GM18907 (cell line): ENCODE measurements around the gene UHRF1.
A peak's percentile ranks its signal among the peaks of the same experiment; 100 is the strongest.
"Not testable (repeated sequence)": the region's sequence is repeated elsewhere in the genome, so short reads cannot be mapped to it uniquely, and the experiment has no call there.

Experiments used
- ATAC-seq: cut with Tn5 transposase; IDR thresholded peaks from one replicate; pipeline ENCODE4 v1.9.1; 2021; ENCODE audit warnings: mild to moderate bottlenecking, moderate library complexity; ENCODE audit not compliant: unreplicated experiment

Gene UHRF1

DNA sequence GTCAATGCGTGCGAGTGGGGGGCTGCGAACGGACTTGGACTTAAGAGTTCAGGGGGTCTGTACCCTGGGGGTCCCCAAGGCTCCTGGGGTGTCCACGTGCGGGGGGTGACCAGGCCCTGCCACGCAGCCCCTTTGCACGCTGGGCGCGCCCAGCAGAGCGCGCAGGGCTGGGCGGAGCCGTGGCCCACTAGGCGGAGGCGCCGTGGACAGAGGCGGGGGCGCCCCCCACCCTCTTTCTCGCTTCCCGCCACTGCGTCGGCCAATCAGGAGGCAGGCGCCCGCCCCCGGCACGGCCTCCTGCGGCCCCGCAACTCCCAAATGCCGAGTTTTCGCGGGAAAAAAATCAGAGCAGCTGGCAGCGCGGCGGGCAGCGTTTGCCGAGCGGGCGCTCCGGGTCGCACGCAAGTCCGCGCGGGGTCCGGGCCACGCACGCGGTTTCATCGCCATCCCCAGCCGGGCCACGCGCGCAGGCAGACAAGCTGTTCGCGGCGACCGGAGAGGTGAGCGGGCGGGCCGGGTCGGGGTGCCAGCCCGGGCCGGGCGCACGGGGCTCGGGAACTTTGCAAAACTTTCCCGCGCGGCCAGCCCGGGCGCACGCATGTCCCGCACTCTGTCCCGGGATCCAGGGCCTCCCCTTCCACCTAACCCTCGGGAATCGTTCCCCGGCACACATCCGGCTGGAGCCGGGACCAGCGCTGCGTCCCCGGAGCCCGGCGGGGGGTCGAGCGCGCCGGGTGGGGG lies at the start of gene UHRF1:
Gene UHRF1, plus strand, starts transcription at position 346 of the 741 bp plus-strand sequence. CDS start 1,385 bp downstream, outside the sequence.
- peak; percentile 8 for ATAC-seq

DNA sequence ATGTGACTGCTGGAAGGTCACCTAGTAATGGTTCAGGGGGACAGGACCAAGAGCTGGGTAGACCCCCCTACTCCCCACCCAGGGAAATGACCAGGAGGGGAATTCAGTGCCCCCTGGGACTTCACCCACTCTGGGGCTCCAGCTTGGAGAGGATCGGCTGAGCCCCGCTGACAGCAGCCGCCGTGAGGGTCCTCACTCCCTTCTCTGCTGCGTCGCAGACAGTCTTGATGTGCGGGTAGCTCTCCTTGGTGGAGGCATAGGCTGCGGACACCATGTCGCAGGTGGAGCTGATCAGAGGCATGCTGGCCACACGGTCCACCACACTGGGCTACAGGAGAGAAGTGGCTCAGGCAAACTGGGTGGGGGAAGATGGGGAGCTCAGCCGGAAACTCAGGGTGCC lies 49.6 kb upstream of the UHRF1 start:
- ATAC-seq: no peak

DNA sequence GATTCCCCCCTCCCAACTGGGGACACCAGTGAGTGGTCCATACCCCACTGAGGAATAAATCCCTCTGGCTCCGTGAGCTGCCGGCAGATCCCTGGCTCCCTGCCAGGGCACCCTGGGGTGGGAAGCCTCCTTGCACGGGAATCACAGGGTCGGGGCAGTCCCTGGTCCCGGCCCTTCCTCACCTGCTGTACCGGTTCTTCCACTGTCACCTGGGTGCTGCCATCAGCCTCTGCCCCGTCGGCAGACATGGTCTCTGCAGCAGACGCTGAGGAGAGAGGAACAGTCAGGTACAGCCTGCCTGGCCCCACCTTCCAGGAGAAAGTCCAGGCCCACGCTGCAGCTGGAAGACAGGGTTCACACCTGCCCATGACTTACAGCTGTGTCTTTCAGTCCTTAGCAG lies 48.2 kb upstream of the UHRF1 start:
- ATAC-seq: no peak

DNA sequence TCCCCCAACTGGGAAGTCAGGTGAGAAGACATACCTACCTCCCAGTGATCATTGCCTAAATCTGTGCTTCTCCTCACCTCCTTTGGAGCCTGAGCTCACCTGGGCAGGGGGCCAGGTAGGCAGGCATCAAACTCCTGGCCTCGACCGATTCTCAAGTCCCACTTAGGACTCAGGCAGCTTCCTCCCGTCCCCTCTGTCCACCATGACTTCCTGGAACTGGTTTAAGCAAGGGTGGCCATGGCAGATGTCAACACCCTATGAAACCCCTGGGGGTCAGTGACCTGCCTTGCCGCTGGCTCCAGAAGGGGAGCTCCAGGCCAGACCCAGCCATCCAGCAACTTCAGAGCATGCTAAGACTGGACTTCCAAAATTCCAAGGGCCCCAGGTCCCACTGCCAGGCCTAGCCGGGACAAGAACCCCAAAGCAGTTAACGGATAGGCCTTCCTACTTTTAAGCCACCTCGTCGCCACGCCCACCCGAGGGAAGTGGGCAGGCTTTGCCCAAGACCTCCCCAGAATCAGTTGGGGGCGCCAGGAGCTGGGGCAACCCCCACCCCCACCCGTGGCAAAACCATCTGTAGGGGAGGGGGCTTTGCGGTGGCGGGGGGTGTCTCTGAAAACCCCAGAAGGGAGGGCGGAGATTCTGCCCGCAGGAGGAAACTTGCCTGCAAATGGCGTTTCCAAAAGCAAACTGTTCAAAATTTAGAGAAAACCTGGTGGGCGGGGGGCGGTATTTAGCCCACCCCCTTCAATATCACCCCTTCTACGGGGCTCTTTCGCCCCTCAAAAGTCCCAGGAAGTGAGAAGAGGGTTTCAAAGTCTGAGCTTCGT lies 42.5 kb upstream of the UHRF1 start:
- no peak for ATAC-seq

DNA sequence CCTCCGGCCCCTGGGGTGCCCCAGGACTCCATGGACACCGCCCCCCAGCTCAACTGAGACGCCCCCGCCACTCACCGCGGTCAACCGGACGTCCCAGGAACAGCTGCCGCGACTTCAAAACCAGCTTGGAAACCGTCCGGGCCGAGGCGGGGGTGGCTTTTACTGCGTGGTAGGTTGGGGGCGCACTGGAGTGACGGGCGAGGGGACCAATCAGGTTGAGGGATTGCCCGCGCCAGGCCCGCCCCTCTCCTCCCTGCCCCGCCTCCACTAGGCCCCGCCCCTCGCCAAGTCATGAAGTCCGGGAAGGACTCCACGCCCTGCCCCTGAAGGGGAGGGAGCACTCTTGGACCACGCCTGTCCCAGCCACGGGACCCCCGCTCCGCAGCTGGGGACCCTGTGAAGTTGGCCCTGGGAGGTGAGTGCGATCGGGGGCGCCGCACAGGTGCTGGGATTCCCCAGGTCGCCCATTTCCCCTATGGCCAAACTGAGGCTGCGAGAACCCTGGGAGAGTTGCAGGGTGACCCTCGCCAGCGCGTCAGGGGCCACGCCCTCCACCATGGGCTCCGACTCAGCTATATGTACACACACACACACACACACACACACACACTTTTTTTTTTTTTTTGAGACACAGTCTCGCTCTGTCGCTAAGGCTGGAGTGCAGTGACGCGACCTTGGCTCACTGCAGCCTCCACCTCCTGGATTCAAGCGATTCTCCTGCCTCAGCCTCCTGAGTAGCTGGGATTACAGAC lies 41.6 kb upstream of the UHRF1 start, which contains the start of gene PLIN3:
Gene PLIN3, minus strand, starts transcription at position 134 of the 752 bp plus-strand sequence. CDS start 6,273 bp downstream, outside the sequence.
- ATAC-seq: peak; percentile 61

DNA sequence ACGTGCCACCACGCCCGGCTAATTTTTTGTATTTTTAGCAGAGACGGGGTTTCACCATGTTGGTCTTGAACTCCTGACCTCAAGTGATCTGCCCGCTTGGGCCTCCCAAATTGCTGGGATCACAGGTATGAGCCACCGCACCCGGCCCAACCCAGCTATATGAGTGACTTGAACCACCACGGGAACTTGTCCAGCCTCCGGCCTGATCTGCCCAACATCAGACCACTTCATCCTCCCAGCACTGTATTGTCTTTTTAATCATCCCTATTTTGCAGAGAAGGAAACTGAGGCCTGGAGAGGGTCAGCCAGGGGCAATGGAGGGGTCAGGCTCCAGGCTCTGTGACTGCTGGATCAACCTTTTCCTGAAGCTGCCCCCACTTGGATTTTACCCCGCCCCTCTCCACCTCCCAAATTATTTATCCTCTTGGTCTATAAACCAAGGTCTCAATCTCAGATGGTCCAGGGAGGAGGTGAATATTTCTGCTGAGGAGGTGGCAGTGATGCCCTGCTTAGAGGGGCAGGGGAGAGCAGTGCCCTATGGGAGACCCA lies 40.9 kb upstream of the UHRF1 start:
- ATAC-seq: no peak

DNA sequence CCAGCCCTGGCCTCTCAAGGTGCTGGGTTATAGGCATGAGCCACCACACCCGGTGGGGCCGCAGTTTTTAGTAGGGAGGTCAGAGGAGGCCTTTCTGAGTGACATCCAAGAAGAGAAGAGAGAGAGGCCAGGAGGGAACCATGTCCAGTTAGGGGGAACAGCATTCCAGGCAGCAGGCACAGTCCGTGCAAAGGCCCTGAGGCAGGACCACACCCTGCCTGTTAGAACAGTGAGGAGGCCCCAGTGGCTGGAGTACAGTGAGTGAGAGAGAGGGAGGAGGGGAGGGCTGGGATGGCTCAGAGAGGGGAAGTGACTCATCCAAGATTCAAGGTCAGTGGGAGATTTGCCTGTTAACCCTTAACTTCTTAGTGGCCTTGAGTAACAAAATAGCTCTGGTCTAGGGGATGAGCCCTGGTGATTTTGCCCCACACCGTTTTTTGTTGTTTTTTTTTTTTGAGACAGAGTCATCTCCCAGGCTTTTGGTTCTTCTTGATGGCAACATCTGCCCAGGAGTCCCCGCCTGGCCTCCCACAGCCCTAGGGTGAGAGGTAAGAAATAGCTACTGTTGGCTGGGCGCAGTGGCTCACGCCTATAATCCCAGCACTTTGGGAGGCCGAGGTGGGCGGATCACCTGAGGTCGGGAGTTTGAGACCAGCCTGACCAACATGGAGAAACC lies 39.1 kb upstream of the UHRF1 start:
- no peak for ATAC-seq

DNA sequence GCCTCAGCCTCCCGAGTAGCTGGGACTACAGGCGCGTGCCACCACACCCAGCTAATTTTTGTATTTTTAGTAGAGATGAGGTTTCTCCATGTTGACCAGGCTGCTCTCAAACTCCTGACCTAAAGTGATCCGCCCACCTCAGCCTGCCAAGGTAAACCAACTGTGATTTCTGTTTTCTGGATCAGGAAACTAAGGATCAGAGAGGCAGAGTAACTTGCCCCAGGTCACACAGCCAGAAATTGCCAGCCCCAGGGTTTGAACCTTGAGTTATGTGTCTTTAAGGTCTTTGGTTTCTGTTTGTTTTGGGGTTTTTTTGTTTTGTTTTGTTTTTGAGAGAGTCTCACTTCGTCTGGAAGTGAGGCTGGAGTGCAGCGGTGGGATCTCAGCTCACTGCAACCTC lies 37.6 kb upstream of the UHRF1 start:
- no peak for ATAC-seq

DNA sequence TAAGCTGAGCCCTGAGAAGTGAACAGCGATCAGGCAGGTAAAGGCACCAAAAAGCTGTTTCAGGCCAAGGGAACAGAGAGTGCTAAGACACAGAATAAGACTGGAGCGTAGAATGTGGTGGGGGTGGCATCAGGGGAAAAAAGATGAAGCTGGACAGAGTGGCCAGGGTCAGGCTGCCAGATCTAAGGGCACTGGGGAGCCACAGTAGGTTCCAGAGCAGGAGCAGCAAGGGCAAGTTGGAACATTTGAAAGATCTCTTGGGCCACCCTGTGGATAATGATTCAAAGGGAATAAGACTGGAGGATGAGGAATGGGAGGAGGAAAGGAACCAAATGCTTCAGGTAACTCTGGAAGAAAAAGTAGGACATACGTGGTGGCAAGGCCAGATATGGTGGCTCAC lies 35.4 kb upstream of the UHRF1 start:
- ATAC-seq: no peak

DNA sequence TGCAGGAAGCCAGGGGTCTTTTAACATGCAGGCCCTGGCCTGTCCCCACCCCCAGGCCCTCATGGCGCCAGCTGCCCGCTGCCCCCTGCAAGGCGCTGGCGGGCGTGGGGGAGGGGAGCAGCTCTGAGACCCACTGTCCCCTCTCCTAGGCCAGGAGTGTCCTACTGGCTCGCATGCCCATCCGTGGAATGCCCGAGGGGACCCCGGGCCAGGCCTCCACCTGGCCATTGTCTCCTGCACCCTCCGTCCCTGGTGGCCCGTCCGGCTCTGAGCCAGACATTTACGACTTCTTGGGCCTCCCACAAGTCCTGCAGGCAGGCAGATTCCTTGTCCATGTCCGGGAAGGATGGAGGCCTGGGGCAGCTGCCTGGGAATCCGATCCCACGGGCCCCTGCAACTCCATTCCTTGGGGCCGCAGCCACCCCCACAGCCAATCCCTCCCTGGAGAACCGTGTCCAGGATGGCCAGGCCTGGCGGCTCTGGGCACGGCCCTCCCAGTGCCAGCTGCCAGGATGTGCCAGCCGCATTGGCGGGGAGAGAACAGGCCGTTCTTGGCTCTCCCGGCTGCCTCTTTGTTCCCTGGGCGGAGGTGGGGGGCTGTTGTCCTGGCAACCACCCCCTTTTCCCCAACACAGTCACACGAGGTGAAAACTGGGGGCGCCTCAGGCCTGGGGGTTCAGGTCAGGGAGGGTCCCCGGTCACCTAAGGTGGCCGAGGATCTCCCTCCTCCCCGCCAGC lies 31.4 kb upstream of the UHRF1 start:
- no peak for ATAC-seq

DNA sequence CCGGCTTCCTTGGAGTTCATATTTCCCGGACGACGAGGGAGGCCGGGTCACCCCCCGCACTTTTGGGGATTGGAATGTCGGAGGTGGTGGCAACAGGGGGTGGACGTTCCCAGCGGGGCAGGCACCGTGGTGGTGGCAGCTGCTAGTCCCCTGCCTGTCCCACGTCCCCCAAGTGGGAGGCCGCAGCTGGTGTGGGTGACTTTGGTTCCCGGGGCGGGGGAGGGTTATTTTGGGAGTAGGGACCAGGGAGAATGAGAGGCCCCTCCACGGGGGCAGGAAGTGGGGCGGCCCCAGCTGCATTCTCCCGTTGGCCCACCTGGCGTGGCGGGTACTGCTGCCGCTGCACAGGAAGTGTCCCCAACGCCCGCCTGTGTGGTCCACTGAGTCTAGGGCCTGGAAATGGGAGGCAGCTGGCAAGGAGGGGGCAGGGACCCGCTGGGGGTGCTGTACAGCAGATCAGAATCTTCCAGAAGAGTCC lies 30.8 kb upstream of the UHRF1 start:
- no peak for ATAC-seq

DNA sequence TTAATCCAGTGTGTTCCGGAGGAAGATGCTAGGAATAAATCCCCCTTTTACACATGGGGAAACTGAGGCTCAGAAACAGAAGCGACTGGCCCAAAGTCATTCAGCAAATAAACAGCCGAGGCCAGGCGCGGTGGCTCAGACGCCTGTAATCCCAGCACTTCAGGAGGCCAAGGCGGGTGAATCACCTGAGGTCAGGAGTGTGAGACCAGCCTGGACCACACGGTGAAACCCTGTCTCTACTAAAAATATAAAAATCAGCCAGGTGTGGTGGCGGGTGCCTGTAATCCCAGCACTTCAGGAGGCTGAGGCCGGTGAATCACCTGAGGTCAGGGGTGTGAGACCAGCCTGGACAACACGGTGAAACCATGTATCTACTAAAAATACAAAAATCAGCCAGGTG lies 30.3 kb upstream of the UHRF1 start:
- no peak for ATAC-seq

DNA sequence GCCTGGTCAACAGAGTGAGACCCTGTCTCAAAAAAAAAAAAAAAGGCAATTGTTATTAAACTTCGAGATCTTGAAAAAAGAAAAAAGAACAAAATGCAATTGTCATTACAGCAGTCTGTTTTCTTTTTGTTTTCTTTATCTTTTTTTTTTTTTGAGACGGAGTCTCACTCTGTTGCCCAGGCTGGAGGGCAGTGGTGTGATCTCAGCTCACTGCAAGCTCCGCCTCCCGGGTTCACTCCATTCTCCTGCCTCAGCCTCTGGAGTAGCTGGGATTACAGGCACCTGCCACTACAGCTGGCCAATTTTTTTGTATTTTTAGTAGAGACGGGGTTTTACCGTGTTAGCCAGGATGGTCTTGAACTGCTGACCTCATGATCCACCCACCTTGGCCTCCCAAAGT lies 26.4 kb upstream of the UHRF1 start:
- ATAC-seq: not testable (repeated sequence)

DNA sequence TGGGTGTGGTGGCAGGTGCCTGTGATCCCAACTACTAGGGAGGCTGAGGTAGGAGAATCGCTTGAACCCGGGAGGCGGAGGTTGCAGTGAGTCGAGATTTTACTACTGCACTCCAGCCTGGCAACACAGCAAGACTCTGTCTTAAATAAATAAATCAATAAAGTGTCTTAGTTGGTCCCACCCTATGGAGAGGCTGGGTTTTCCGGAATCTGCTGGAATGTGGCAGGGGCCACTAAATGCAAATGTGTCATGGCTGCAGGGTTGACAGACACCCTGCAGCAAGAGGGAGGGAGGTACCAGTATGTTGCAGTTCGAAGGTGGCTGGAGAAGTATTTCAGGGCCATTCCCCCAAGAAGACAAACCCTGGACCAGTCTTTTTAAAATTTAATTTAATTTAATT lies 24.3 kb upstream of the UHRF1 start:
- not testable (repeated sequence) for ATAC-seq

DNA sequence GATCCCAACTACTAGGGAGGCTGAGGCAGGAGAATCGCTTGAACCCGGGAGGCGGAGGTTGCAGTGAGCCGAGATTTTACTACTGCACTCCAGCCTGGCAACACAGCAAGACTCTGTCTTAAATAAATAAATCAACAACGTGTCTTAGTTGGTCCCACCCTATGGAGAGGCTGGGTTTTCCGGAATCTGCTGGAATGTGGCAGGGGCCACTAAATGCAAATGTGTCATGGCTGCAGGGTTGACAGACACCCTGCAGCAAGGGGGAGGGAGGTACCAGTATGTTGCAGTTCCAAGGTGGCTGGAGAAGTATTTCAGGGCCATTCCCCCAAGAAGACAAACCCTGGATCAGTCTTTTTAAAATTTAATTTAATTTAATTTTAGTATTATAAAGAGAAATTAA lies 21.5 kb upstream of the UHRF1 start:
- ATAC-seq: not testable (repeated sequence)

DNA sequence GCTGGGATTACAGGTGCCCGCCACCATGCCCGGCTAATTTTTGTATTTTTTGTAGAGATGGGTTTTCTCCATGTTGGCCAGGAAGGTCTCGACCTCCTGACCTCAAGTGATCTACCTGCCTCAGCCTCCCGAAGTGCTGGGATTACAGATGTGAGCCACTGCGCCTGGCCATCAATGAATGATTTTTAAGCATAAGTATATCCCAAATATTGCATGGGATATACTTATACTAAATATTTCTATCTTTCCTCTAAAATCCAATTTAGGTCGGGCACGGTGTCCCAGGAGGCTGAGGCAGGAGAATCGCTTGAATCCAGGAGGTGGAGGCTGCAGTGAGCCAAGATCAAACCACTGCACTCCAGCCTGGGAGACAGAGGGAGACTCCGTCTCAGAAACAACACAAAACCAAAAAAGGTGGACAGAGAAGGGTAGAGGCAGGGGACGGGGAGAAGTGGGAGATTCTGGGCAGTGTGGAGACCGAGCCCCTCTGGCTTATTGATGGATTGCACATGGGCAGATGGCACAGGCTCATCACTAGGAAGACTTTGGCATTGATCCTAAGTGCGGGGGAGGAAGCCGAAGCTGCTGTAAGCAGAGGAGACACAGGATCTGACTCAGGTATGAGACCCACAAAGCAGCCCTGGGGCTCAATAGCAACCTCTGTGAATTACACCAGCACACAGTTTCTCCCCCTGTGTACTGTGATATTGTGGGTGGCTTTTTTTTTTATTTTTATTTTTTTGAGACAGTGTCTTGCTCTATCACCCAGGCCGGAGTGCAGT lies 20.1 kb upstream of the UHRF1 start:
- no peak for ATAC-seq

DNA sequence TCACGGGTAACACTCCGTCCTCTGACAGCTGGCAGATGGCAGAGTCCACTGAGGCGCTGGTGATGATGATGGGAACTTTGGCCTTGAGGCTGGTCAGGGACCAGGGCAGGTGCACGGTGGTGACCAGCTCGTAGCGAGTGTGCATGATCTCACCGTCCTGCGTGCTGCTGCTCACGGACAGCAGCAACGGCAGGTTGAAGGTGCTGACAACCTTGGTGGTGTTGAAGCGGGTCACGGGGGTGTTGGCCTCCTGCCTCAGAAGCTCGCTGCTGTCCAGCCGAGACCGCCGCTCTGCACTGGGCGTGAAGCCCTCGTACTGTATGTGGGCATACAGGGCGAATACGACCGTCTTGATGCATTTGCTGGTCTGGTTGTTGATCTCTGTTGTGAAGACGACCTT lies 18.2 kb upstream of the UHRF1 start:
- ATAC-seq: no peak

DNA sequence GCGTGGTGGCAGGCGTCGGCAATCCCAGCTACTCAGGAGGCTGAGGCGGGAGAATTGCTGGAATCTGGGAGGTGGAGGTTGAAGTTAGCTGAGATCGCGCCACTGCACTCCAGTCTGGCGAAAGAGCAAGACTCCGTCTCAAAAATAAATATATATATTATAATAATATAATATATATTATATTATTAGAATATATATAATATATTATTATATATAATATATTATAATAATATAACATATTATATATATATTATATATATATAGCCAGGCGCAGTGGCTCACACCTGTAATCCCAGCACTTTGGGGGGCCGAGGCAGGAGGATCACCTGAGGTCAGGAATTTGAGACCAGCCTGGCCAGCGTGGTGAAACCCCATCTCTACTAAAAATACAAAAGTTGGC lies 16.3 kb upstream of the UHRF1 start:
- ATAC-seq: not testable (repeated sequence)

DNA sequence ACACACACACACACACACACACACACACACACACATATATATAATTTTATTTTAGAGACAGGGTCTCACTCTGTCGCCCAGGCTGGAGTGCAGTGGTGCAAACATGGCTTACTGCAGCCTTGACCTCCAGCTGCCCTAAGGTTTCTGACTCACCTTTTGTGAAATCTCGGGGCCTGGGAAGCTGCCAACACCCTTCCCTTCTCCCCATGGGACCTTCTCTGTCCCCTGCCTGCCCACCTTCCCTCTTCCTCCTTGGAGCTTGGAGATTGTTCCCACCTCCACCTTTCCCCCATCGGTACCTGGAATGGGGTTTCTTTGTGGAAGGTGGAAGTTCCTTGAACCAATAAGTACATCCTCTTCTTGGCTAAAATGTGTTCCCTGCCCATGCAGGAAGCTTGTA lies 12.9 kb upstream of the UHRF1 start:
- ATAC-seq: no peak
